GM12878 (cell line): ENCODE measurements around the gene IL3. TPM values are rescaled to one million over a fixed set of nuclear protein-coding genes. Genes with fewer than 3 reads are reported as not detected.

Experiments
- ATAC-seq: fragments of 200-7000 bp; cut with Tn5 transposase; 3 replicates; pipeline ENCODE4 v1.9.1; 2020; ENCODE audit warnings: mild to moderate bottlenecking, moderate library complexity
- BruUV-seq: library from RNA; stranded (reverse); fragments of 400-500 nt; replicated peaks from 2 replicates; lab custom pipeline; 2021; lab: Mats Ljungman, UMichigan
- CTCF ChIA-PET: fragments of 300-600 bp; sonication (Branson Sonifier 250); formaldehyde crosslinking; extraction: SDS; loops from one replicate; lab custom pipeline; 2021; ENCODE audit warnings: inconsistent platforms; lab: Yijun Ruan, JAX
- POLR2A ChIA-PET: fragments of 350-600 bp; formaldehyde crosslinking; extraction: SDS; loops from one replicate; lab custom pipeline; 2021; ENCODE audit warnings: inconsistent platforms; lab: Charles Lee
- RAD21 ChIA-PET: fragments of 300-600 bp; sonication (Branson Sonifier 250); formaldehyde crosslinking; loops from one replicate; lab custom pipeline; 2023; ENCODE audit warnings: antibody characterized with exemption; ENCODE audit not compliant: unreplicated experiment; lab: Charles Lee
- SMC1A ChIA-PET: fragments of 300-600 bp; sonication (Branson Sonifier 250); formaldehyde crosslinking; loops from one replicate; lab custom pipeline; 2023; ENCODE audit not compliant: unreplicated experiment, uncharacterized antibody; lab: Charles Lee
- DNase-seq: peaks from one replicate; pipeline ENCODE4 v3.0.0-alpha.2; 2011; ENCODE audit warnings: low read depth, low spot score
- FAIRE-seq: peaks from 3 replicates; lab custom pipeline; 2011; peaks lifted over from hg19 to GRCh38; lab: Jason Lieb, UNC
- H2AFZ ChIP-seq: 2 replicates; pipeline ENCODE4 v1.6.0; 2011; ENCODE audit warnings: low read depth, low read length, control low read depth; ENCODE audit not compliant: control insufficient read depth
- H3K27ac ChIP-seq: 2 replicates; pipeline ENCODE4 v1.5.1; 2011; ENCODE audit warnings: control low read depth; ENCODE audit not compliant: control insufficient read depth, insufficient read depth
- H3K27me3 ChIP-seq, 2 experiments: replicated peaks in 1 of 2; 2 replicates each; pipeline versions ENCODE4 v1.6.0 to v1.6.1; 2011; ENCODE audit warnings: low read length in 1 of 2; ENCODE audit not compliant: control insufficient read depth in 2 of 2, insufficient read depth in 2 of 2
- H3K36me3 ChIP-seq, 2 experiments: 2 replicates each; pipeline ENCODE4 v1.5.1; 2011; ENCODE audit warnings: low read length in 1 of 2; ENCODE audit not compliant: control insufficient read depth in 2 of 2, insufficient read depth in 2 of 2
- H3K4me1 ChIP-seq: 2 replicates; pipeline ENCODE4 v1.6.1; 2011; ENCODE audit warnings: mild to moderate bottlenecking, low read length, moderate library complexity, mixed read lengths; ENCODE audit not compliant: control insufficient read depth, insufficient read depth
- H3K4me2 ChIP-seq: 2 replicates; pipeline ENCODE4 v1.6.0; 2011; ENCODE audit warnings: control low read depth; ENCODE audit not compliant: control insufficient read depth, insufficient read depth
- H3K4me3 ChIP-seq: fragments of 200-600 bp; sonication (generic); 2 replicates; pipeline ENCODE4 v1.5.1; 2016
- H3K79me2 ChIP-seq: 2 replicates; pipeline ENCODE4 v1.6.0; 2011; ENCODE audit warnings: low read length; ENCODE audit not compliant: control insufficient read depth, insufficient read depth
- H3K9ac ChIP-seq: 2 replicates; pipeline ENCODE4 v1.8.0; 2011; ENCODE audit warnings: low read length, control low read depth, mixed read lengths; ENCODE audit not compliant: control insufficient read depth, insufficient read depth
- H3K9me3 ChIP-seq: replicated peaks from 3 replicates; pipeline ENCODE4 v1.5.1; 2011; ENCODE audit warnings: mild to moderate bottlenecking, low read length; ENCODE audit not compliant: control insufficient read depth, insufficient read depth
- H4K20me1 ChIP-seq: 2 replicates; pipeline ENCODE4 v1.6.0; 2011; ENCODE audit not compliant: control insufficient read depth, insufficient read depth
- ATF7 ChIP-seq: fragments of 450-650 bp; IDR thresholded peaks from 2 replicates; pipeline ENCODE4 v1.6.1; 2016; ENCODE audit warnings: low read depth, mild to moderate bottlenecking
- CEBPB ChIP-seq, 2 experiments: fragments of 150-350 bp in 1 of 2; IDR thresholded peaks; 2 replicates each; pipeline ENCODE4 v1.6.1; 2012 to 2014; ENCODE audit warnings: low read depth in 2 of 2, low read length in 2 of 2, borderline replicate concordance in 1 of 2, inconsistent platforms in 1 of 2
- CHD2 ChIP-seq: IDR thresholded peaks from 2 replicates; pipeline ENCODE4 v1.6.1; 2011; ENCODE audit warnings: low read depth, low read length, improper control_type of control experiment, borderline replicate concordance
- FOXM1 ChIP-seq: IDR thresholded peaks from 2 replicates; pipeline ENCODE4 v1.6.1; 2012; ENCODE audit warnings: low read depth, mild to moderate bottlenecking, inconsistent platforms, low read length, moderate library complexity
- GATAD2B ChIP-seq: fragments of 450-650 bp; conservative IDR thresholded peaks from 2 replicates; pipeline ENCODE4 v1.6.1; 2017; ENCODE audit warnings: low read depth, mild to moderate bottlenecking, moderate library complexity
- NFIC ChIP-seq: IDR thresholded peaks from 2 replicates; pipeline ENCODE4 v1.6.1; 2012; ENCODE audit warnings: low read depth, mild to moderate bottlenecking, inconsistent platforms, low read length, moderate library complexity
- NR2C2 ChIP-seq: IDR thresholded peaks from 2 replicates; pipeline ENCODE4 v1.6.1; 2011; ENCODE audit warnings: borderline replicate concordance, low read depth; ENCODE audit not compliant: control insufficient read depth, insufficient read length
- NR2F1 ChIP-seq: fragments of 450-650 bp; conservative IDR thresholded peaks from 2 replicates; pipeline ENCODE4 v1.6.1; 2017; ENCODE audit warnings: mild to moderate bottlenecking
- RAD21 ChIP-seq: IDR thresholded peaks from 2 replicates; pipeline ENCODE4 v1.6.1; 2011; ENCODE audit warnings: mild to moderate bottlenecking, low read depth, low read length, moderate library complexity; ENCODE audit not compliant: insufficient read depth
- SMARCA5 ChIP-seq: fragments of 450-650 bp; IDR thresholded peaks from 2 replicates; pipeline ENCODE4 v1.6.1; 2017; ENCODE audit warnings: mild to moderate bottlenecking
- STAT3 ChIP-seq: IDR thresholded peaks from 2 replicates; pipeline ENCODE4 v1.6.1; 2011; ENCODE audit warnings: low read depth, low read length, improper control_type of control experiment
- ZSCAN29 ChIP-seq: fragments of 450-650 bp; IDR thresholded peaks from 2 replicates; pipeline ENCODE4 v1.6.1; 2017; ENCODE audit warnings: mild to moderate bottlenecking, moderate library complexity
- WGBS: methylation state at CpG from one replicate; pipeline ENCODE4 v1.1.6; 2016; ENCODE audit warnings: low lambda C conversion rate; ENCODE audit not compliant: insufficient replicate concordance, insufficient coverage; ENCODE audit errors: missing lambda C conversion rate; 5-methylcytosine and 5-hydroxymethylcytosine counted together
- in situ Hi-C: fragments of 300-500 bp; cut with MboI; formaldehyde crosslinking; loops from 9 replicates; pipeline ENCODE4 v1.14.3; 2018; ENCODE audit warnings: mixed read lengths
- intact Hi-C: fragments of 100-400 bp; cut with micrococcal nuclease; formaldehyde crosslinking; loops from one replicate; pipeline ENCODE4 v1.14.2; 2022; ENCODE audit not compliant: unreplicated experiment
- polyA plus RNA-seq, 11 experiments: library from polyadenylated mRNA; depleted of rRNA in 4 of 11; unstranded in 6 of 11; stranded (reverse) in 5 of 11; fragments of >200 nt; fragmentation: Nextera tagmentation in 4 of 11; fragmentation: Illumina TruSeq in 1 of 11; extraction: Ambion mirVana in 4 of 11; extraction: Trizol in 1 of 11; gene quantifications; 1 replicate in 1 of 11; 2 replicates in 10 of 11; pipeline versions ENCODE4 v1.2.1 to v1.2.3, GENCODE V29; 2011 to 2016; ENCODE audit warnings: inconsistent platforms in 2 of 11, missing spikeins in 2 of 11, low read depth in 1 of 11
- total RNA-seq, 4 experiments: library from RNA; depleted of rRNA in 3 of 4; stranded (reverse); fragments of >200 nt in 3 of 4; fragmentation: Illumina TruSeq in 1 of 4; extraction: Trizol in 1 of 4; gene quantifications; 2 replicates each; pipeline versions ENCODE4 v1.2.1 to v1.2.3, GENCODE V29; 2013 to 2021
- TF ChIP-seq, protein P1 (sequence below): fragments of 450-650 bp; IDR thresholded peaks from 2 replicates; pipeline ENCODE4 v1.6.1; 2017; ENCODE audit warnings: borderline replicate concordance
- TF ChIP-seq, protein P2 (sequence below): fragments of 450-650 bp; IDR thresholded peaks from 2 replicates; pipeline ENCODE4 v1.6.1; 2017; ENCODE audit warnings: antibody characterized with exemption, mild to moderate bottlenecking, moderate library complexity
- TF ChIP-seq, protein P3 (sequence below): fragments of 450-650 bp; IDR thresholded peaks from 2 replicates; pipeline ENCODE4 v1.6.1; 2016; ENCODE audit warnings: mild to moderate bottlenecking, moderate library complexity, borderline replicate concordance

Gene IL3
- total and polyA plus RNA-seq, 10 of the 15 experiments (the other 5 are each of a cell fraction or from before 2014, with no cell fraction given): not detected

DNA sequence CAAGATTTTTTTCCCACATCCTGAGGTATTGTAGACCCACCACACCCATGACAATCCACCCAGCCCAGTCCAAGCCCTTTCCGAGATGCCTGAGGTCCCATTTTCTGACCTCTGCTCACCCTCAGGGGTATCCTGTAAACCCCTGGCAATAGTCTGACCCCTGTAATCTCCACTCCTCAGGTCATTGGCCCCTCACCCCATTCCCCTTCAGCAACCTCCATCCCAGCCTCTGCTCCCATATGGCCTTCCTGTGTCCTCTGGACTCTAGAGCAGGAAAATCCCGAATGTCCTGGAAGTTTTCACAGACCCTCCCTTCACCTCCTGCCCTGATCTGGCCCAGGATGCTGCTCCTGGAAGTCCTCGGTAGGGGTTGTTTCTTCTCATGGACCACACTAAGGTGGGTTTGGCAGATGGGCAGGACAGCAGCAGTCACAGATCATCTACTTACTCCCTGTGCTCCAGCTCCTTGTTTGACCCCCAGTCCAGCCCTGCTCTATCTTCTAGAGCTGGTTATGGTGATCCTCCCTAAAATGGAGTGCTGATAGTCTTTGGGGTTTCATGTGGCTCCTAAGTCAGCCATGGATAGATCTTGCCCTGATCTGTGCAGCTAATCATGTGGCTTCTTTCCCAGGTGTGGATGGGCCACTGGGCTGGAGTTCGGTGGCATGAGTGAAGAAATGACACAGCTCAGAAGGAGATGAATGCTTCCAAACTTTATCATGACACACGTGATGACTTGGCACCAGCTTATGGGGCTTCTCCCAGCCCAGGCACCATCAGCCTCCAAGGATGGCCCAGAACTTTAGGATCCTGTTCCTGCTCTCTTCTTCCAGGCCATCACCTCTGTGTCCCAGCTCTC is 37.0 kb upstream of the IL3 start (continued):
- no peak for TF ChIP-seq NFIC
- TF ChIP-seq CHD2: no peak
- no peak for TF ChIP-seq ATF7
- TF ChIP-seq, protein P1, sequence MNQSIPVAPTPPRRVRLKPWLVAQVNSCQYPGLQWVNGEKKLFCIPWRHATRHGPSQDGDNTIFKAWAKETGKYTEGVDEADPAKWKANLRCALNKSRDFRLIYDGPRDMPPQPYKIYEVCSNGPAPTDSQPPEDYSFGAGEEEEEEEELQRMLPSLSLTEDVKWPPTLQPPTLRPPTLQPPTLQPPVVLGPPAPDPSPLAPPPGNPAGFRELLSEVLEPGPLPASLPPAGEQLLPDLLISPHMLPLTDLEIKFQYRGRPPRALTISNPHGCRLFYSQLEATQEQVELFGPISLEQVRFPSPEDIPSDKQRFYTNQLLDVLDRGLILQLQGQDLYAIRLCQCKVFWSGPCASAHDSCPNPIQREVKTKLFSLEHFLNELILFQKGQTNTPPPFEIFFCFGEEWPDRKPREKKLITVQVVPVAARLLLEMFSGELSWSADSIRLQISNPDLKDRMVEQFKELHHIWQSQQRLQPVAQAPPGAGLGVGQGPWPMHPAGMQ: no peak

DNA sequence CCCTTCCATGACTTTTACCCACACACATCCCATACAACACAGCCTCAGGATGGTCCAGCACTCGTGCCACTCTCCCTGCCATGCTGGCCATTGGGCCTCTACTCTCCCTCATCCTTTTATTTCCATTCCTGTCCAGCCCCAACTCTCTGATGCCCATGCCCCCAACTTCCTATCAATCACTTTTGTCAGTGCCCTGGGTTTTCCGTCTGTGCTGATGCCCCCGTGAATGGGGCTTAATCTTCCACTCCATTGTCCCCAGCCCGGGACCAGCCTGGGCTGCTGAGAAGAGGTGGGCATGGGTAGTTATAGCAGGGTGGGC is 36.4 kb upstream of the IL3 start:
- no peak overlapping the region for H3K9ac ChIP-seq
- TF ChIP-seq RAD21: no peak
- TF ChIP-seq FOXM1: no peak
- no peak for TF ChIP-seq NR2F1
- no peak for TF ChIP-seq STAT3
- no peak for TF ChIP-seq CEBPB (IDR thresholded peaks at IDR 0.05; ENCODE audit: borderline replicate concordance in 1 of 2, low read depth in 2 of 2, low read length in 2 of 2)
- TF ChIP-seq, protein P2, sequence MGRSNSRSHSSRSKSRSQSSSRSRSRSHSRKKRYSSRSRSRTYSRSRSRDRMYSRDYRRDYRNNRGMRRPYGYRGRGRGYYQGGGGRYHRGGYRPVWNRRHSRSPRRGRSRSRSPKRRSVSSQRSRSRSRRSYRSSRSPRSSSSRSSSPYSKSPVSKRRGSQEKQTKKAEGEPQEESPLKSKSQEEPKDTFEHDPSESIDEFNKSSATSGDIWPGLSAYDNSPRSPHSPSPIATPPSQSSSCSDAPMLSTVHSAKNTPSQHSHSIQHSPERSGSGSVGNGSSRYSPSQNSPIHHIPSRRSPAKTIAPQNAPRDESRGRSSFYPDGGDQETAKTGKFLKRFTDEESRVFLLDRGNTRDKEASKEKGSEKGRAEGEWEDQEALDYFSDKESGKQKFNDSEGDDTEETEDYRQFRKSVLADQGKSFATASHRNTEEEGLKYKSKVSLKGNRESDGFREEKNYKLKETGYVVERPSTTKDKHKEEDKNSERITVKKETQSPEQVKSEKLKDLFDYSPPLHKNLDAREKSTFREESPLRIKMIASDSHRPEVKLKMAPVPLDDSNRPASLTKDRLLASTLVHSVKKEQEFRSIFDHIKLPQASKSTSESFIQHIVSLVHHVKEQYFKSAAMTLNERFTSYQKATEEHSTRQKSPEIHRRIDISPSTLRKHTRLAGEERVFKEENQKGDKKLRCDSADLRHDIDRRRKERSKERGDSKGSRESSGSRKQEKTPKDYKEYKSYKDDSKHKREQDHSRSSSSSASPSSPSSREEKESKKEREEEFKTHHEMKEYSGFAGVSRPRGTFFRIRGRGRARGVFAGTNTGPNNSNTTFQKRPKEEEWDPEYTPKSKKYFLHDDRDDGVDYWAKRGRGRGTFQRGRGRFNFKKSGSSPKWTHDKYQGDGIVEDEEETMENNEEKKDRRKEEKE: no peak
- TF ChIP-seq ZSCAN29: no peak
- TF ChIP-seq, protein P3, sequence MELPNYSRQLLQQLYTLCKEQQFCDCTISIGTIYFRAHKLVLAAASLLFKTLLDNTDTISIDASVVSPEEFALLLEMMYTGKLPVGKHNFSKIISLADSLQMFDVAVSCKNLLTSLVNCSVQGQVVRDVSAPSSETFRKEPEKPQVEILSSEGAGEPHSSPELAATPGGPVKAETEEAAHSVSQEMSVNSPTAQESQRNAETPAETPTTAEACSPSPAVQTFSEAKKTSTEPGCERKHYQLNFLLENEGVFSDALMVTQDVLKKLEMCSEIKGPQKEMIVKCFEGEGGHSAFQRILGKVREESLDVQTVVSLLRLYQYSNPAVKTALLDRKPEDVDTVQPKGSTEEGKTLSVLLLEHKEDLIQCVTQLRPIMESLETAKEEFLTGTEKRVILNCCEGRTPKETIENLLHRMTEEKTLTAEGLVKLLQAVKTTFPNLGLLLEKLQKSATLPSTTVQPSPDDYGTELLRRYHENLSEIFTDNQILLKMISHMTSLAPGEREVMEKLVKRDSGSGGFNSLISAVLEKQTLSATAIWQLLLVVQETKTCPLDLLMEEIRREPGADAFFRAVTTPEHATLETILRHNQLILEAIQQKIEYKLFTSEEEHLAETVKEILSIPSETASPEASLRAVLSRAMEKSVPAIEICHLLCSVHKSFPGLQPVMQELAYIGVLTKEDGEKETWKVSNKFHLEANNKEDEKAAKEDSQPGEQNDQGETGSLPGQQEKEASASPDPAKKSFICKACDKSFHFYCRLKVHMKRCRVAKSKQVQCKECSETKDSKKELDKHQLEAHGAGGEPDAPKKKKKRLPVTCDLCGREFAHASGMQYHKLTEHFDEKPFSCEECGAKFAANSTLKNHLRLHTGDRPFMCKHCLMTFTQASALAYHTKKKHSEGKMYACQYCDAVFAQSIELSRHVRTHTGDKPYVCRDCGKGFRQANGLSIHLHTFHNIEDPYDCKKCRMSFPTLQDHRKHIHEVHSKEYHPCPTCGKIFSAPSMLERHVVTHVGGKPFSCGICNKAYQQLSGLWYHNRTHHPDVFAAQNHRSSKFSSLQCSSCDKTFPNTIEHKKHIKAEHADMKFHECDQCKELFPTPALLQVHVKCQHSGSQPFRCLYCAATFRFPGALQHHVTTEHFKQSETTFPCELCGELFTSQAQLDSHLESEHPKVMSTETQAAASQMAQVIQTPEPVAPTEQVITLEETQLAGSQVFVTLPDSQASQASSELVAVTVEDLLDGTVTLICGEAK: no peak
- no peak for TF ChIP-seq NR2C2
- no peak for TF ChIP-seq GATAD2B
- TF ChIP-seq SMARCA5: no peak

More for the DNA sequence above, 36.4 kb upstream of the IL3 start:
- Histone ChIP-seq H3K9me3 (no peaks in the 10 kb centered on the region), H3K4me3 (no peak overlapping the region), H2AFZ (no peak overlapping the region), H4K20me1 (peaks cover 7% of the 10 kb centered on the region; the same call in 1 of the 2 replicates), H3K27ac (no peak overlapping the region), H3K4me2 (no peak overlapping the region), H3K27me3 (peaks cover 0 to 5% of the 10 kb centered on the region in 2 experiments; a peak in 2 of 4 replicates), H3K36me3 (no peaks in the 10 kb centered on the region), H3K4me1 (peaks cover 29% of the 10 kb centered on the region), H3K79me2 (no peaks in the 10 kb centered on the region)
- in situ Hi-C loops: no loop called here
- FAIRE-seq (no peak), DNase-seq (no peak), ATAC-seq (no peak)
- ChIA-PET SMC1A (no interaction called here), CTCF (no interaction called here), POLR2A (no interaction called here), RAD21 (no interaction called here)
- WGBS: 32% methylated on average over 4 of the region's 4 CpGs
- BruUV-seq: no TSS peak
- intact Hi-C loops: no loop called here
